ENCODE data around the gene UNC5C. TPM values are rescaled to one million over a fixed set of nuclear protein-coding genes. Genes with fewer than 3 reads are reported as not detected.

The UNC5C gene
- total and polyA plus RNA-seq, 2 of the 8 experiments (the other 6 are each of a cell fraction or from before 2014, with no cell fraction given) = 0.30 to 1.3 TPM

GRCh38 chr4:95224402-95224801, 324.4 kb downstream of the UNC5C start:
- H4K20me1 ChIP-seq (replicated peaks in 1 of 2; ENCODE audit: control insufficient read depth in 1 of 2, insufficient read depth in 2 of 2, low read length in 2 of 2) = no peaks in the 10 kb centered on the region
- H3K4ac ChIP-seq (replicated peaks; ENCODE audit: insufficient read length, low read depth, low read length) = no peak overlapping the region
- ChIA-PET POLR2A (ENCODE audit: partially characterized antibody) (no interaction called here), CTCF (ENCODE audit: partially characterized antibody) (interaction anchor here (0.6 kb wide), 1 partner anchor 192 kb away, joined by 3 read pairs; no protein-coding TSS in a partner anchor)
- no peaks in the 10 kb centered on the region for H3K36me3 ChIP-seq (ENCODE audit: control insufficient read depth in 2 of 4, insufficient read depth in 4 of 4, low read length in 3 of 4)
- H3K4me2 ChIP-seq (ENCODE audit: insufficient read depth in 1 of 2, low read depth in 2 of 2, low read length in 2 of 2) = no peak overlapping the region
- H3K27me3 ChIP-seq (replicated peaks in 1 of 4; ENCODE audit: control insufficient read depth in 3 of 4, extremely low read depth in 1 of 4, insufficient read depth in 3 of 4, low read length in 3 of 4) = no peaks in the 10 kb centered on the region
- no peak overlapping the region for H3K14ac ChIP-seq (ENCODE audit: insufficient read length)
- H4K8ac ChIP-seq (ENCODE audit: extremely low read depth, insufficient read depth, low read length) = no peak overlapping the region
- no peaks in the 10 kb centered on the region for H3K4me1 ChIP-seq (replicated peaks in 1 of 4; ENCODE audit: control insufficient read depth in 3 of 4, insufficient read depth in 4 of 4, low read length in 3 of 4)
- 93% methylated on average over 3 of the region's 3 CpGs; no CpG with 5 or more reads in 1 of the 2 experiments for WGBS, 2 experiments (ENCODE audit: extremely low coverage in 1 of 2, insufficient coverage in 1 of 2, insufficient read length in 1 of 2, insufficient replicate concordance in 2 of 2, low coverage in 1 of 2, low lambda C conversion rate in 2 of 2, missing lambda C conversion rate in 1 of 2)
- H2BK120ac ChIP-seq (replicated peaks; ENCODE audit: low read depth, low read length) = no peak overlapping the region
- no peak overlapping the region for H3K9ac ChIP-seq (replicated peaks in 1 of 4; ENCODE audit: extremely low read depth in 1 of 4, low read depth in 3 of 4, low read length in 3 of 4)
- H2BK5ac ChIP-seq (ENCODE audit: low read depth, low read length) = no peak overlapping the region
- no peak overlapping the region for H2BK12ac ChIP-seq (ENCODE audit: low read depth, low read length)
- H2BK15ac ChIP-seq (ENCODE audit: low read length) = no peak overlapping the region
- H3K23ac ChIP-seq (ENCODE audit: insufficient read length) = no peak overlapping the region
- no peak overlapping the region for H4K5ac ChIP-seq (ENCODE audit: insufficient read length, low read depth, low read length)
- no peak overlapping the region for H3K27ac ChIP-seq (ENCODE audit: low read depth, low read length)
- TF ChIP-seq RAD21 (IDR thresholded peaks at IDR 0.05 in 1 of 2, conservative IDR thresholded peaks at IDR 0.05 in 1 of 2; ENCODE audit: low read depth in 2 of 2, low read length in 2 of 2) (no peak), TAF1 (IDR thresholded peaks at IDR 0.05; ENCODE audit: low read depth, low read length) (no peak), HDAC2 (IDR thresholded peaks at IDR 0.05; ENCODE audit: borderline replicate concordance in 1 of 2, low read depth in 2 of 2, low read length in 2 of 2) (no peak), NRF1 (IDR thresholded peaks at IDR 0.05; ENCODE audit: low read depth, low read length) (no peak), POLR2A (IDR thresholded peaks at IDR 0.05; ENCODE audit: control extremely low read depth in 1 of 2, low read depth in 2 of 2, low read length in 2 of 2) (no peak), TBP (IDR thresholded peaks at IDR 0.05; ENCODE audit: low read depth, low read length) (no peak), KDM1A (IDR thresholded peaks at IDR 0.05; ENCODE audit: borderline replicate concordance, low read length) (no peak), SUZ12 (IDR thresholded peaks at IDR 0.05; ENCODE audit: low read length) (no peak), POLR2AphosphoS5 (IDR thresholded peaks at IDR 0.05; ENCODE audit: low read depth, low read length) (no peak), CTBP2 (IDR thresholded peaks at IDR 0.05; ENCODE audit: borderline replicate concordance, insufficient read depth, insufficient read length, low read length) (no peak)
- H2AFZ ChIP-seq (ENCODE audit: low read length) = no peak overlapping the region; the same call in 1 of the 2 replicates
- no peaks in the 10 kb centered on the region for H3K9me3 ChIP-seq (ENCODE audit: insufficient read depth in 2 of 2, low read depth in 1 of 2, low read length in 1 of 2)
- no peaks in the 10 kb centered on the region for H3K79me1 ChIP-seq (ENCODE audit: low read depth, low read length)
- DNase-seq (ENCODE audit: low read depth in 1 of 2, low spot score in 2 of 2) (no peak), FAIRE-seq (no peak)
- H3K23me2 ChIP-seq (ENCODE audit: low read depth, low read length) = no peaks in the 10 kb centered on the region; the same call in 1 of the 2 replicates
- no peaks in the 10 kb centered on the region for H3K79me2 ChIP-seq (ENCODE audit: control insufficient read depth in 1 of 2, insufficient read depth in 2 of 2, low read length in 2 of 2)
- H3K56ac ChIP-seq (replicated peaks; ENCODE audit: insufficient read length, low read depth, low read length) = no peak overlapping the region
- no peak overlapping the region for H3K4me3 ChIP-seq (ENCODE audit: extremely low read depth in 1 of 4, insufficient read depth in 2 of 4, low read depth in 3 of 4, low read length in 4 of 4)
- no peak overlapping the region for H2BK20ac ChIP-seq (ENCODE audit: low read length)
- no peak overlapping the region for H4K91ac ChIP-seq (replicated peaks; ENCODE audit: insufficient read length, low read length)
- H3K18ac ChIP-seq (ENCODE audit: extremely low read depth, low read length) = no peak overlapping the region
- H2AK5ac ChIP-seq (ENCODE audit: low read depth, low read length) = no peak overlapping the region
